Measurements from ENCODE around the gene ANKZF1.
"Not testable (repeated sequence)": the region's sequence is repeated elsewhere in the genome, so short reads cannot be mapped to it uniquely, and the experiment has no call there.

Gene ANKZF1

DNA sequence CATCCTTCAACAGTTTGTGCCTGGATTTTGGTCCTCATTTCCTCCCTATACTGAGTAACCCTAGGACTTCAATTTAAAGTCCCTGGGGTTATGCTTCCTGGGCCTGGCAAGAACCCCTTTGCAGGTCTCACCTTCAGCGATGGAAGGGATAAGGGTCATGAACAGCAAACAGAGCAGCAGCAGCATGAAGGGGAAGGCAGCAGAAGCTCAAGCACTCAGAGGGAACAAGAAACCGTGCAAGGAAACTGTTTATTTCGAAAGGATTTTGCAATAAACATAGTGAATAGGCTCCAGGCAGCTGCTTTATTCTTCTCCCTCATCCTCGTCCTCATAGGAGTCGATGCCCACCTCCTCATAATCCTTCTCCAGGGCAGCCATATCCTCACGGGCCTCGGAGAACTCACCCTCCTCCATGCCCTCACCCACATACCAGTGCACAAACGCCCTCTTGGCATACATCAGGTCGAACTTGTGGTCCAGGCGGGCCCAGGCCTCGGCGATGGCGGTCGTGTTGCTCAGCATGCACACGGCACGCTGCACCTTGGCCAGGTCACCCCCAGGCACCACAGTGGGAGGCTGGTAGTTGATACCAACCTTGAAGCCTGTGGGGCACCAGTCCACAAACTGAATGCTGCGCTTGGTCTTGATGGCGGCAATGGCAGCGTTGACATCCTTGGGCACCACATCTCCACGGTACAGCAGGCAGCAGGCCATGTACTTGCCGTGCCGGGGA lies 20.6 kb downstream of the ANKZF1 start:
- Histone ChIP-seq H3K4me3 (ENCODE audit: low read length) (no peak overlapping the region), H3K4me1 (ENCODE audit: insufficient read depth, low read length) (peaks cover 13% of the 10 kb centered on the region; the same call in 1 of the 2 replicates), H3K27me3 (ENCODE audit: insufficient read depth, low read length) (peaks cover 42% of the 10 kb centered on the region), H3K36me3 (ENCODE audit: insufficient read depth, low read length) (peaks cover 21% of the 10 kb centered on the region; the same call in 1 of the 2 replicates), H3K27ac (ENCODE audit: low read depth, low read length) (no peak overlapping the region), H3K9ac (ENCODE audit: low read depth, low read length) (no peak overlapping the region), H3K9me3 (ENCODE audit: insufficient read depth, low read depth, low read length) (no peaks in the 10 kb centered on the region)
- 93% methylated on average over 22 of the region's 22 CpGs for WGBS

DNA sequence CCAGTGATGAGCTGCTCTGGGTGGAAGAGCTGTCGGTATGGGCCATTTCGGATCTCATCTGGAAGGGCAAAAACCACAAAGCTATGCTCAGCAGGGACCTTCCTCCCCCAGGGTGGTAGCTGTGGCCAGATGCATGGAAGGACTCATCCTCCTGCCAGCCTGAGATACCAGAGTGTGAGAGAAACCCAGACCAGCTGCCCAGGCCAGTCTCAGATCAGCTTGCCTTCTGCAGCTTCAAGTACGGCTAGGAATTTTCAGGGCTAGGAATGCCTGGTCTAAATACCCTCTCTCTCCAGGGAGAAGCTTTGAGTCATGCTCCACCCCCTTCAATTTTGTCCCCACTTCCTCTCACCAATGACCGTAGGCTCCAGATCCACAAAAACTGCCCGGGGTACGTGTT lies 22.1 kb downstream of the ANKZF1 start:
- H3K9ac ChIP-seq (ENCODE audit: low read depth, low read length) = no peak overlapping the region
- H3K4me3 ChIP-seq (ENCODE audit: low read length) = no peak overlapping the region
- 76% methylated on average over 6 of the region's 6 CpGs for WGBS
- H3K27me3 ChIP-seq (ENCODE audit: insufficient read depth, low read length) = peaks cover 56% of the 10 kb centered on the region
- peaks cover 21% of the 10 kb centered on the region; the same call in 1 of the 2 replicates for H3K36me3 ChIP-seq (ENCODE audit: insufficient read depth, low read length)
- H3K27ac ChIP-seq (ENCODE audit: low read depth, low read length) = no peak overlapping the region
- peaks cover 9% of the 10 kb centered on the region; the same call in 1 of the 2 replicates for H3K4me1 ChIP-seq (ENCODE audit: insufficient read depth, low read length)
- H3K9me3 ChIP-seq (ENCODE audit: insufficient read depth, low read depth, low read length) = no peaks in the 10 kb centered on the region

DNA sequence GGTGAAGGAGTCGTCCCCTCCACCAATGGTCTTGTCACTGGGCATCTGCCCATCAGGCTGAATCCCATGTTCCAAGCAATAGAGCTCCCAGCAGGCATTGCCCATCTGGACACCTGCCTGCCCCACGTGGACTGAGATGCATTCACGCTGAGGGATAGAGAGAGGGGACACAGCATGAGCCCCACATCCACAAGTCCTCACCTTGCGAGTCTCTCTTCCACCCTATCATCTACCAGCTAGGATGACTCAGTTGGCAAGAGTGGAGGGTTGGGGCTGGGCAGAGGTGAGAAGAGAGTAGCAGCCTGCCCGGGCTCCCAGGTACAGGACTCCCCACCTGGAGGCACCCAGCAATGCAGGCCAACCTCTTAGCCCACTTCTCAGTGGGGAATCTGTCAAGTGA lies 22.5 kb downstream of the ANKZF1 start:
- peaks cover 21% of the 10 kb centered on the region; the same call in 1 of the 2 replicates for H3K36me3 ChIP-seq (ENCODE audit: insufficient read depth, low read length)
- 55% methylated on average over 4 of the region's 5 CpGs for WGBS
- H3K9me3 ChIP-seq (ENCODE audit: insufficient read depth, low read depth, low read length) = no peaks in the 10 kb centered on the region
- no peak overlapping the region for H3K9ac ChIP-seq (ENCODE audit: low read depth, low read length)
- H3K27me3 ChIP-seq (ENCODE audit: insufficient read depth, low read length) = peaks cover 59% of the 10 kb centered on the region
- H3K27ac ChIP-seq (ENCODE audit: low read depth, low read length) = no peak overlapping the region
- H3K4me3 ChIP-seq (ENCODE audit: low read length) = peak overlapping the region; percentile 56
- H3K4me1 ChIP-seq (ENCODE audit: insufficient read depth, low read length) = peaks cover 9% of the 10 kb centered on the region; the same call in 1 of the 2 replicates

DNA sequence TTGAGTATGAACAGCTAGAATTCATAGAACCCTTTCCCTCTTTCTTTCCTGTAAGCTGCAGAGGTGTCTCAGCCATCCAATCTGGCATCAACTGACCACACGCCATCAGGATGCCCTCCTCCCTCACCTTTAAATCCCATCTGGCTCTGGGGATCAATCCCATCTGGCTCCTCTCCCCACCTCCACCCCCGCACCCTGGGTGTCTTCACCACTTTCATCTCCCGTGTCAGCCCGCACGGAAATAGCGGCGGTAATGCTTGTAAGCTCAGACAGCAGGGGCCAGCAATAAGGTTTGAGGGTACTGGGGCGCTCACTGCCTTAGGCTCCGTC lies 22.9 kb downstream of the ANKZF1 start:
- H3K4me1 ChIP-seq (ENCODE audit: insufficient read depth, low read length) = peaks cover 9% of the 10 kb centered on the region; the same call in 1 of the 2 replicates
- 12% methylated on average over 9 of the region's 9 CpGs for WGBS

DNA sequence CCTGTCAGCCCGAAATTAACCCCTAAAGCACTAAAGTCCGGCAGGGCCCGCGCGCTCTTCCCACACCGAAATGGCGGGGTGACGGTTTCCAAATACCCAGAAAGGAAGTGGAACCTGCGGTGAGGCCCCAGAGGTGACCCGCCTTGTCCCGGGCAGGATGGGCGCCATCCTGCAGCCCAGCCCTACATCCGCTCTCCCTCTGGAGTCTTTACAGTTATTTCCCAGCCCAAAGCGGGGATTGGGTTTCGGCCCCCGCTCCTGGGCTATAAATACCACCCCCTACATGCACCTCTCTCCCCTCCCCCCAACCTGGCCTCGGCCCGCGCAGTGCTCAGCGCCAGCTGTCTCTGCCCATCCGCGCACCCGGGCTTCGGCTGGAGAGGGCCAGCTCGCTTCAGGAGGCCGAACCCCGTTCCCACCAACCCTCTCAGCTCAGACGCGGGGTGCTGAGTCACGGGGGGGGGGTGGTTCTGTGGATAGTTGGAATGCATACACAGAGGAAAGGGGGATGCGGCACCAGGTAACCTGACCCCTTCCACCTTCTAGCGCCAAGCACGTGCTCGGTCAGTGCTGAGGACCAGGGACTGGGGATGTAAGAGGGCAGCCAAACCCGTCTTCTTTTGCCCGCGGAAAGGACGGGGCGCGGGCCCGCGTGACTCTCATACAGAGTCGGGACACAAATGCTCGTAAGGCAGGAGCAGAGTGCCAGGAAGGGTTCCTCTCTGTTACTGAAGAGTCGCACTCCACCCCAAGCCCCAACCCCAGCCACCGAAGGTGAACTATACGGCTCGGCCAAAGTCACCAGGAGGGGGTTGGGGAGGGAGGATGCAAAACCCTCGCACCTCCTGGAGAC lies 23.5 kb downstream of the ANKZF1 start, which contains the start of gene TUBA4B:
TUBA4B (plus strand) TSS at position 344 of the 853 bp plus-strand sequence; CDS start at position 509, 165 bp downstream.
- Histone ChIP-seq H3K9ac (ENCODE audit: low read depth, low read length) (peak within 1 kb of the TSS; percentile 45), H3K4me1 (ENCODE audit: insufficient read depth, low read length) (peaks cover 9% of the 10 kb centered on the region; the same call in 1 of the 2 replicates), H3K9me3 (ENCODE audit: insufficient read depth, low read depth, low read length) (no peaks in the 10 kb centered on the region), H3K36me3 (ENCODE audit: insufficient read depth, low read length) (peaks cover 14% of the 10 kb centered on the region; the same call in 1 of the 2 replicates), H3K4me3 (ENCODE audit: low read length) (peak within 1 kb of the TSS; percentile 56), H3K27ac (ENCODE audit: low read depth, low read length) (no peak within 1 kb of the TSS), H3K27me3 (ENCODE audit: insufficient read depth, low read length) (peaks cover 59% of the 10 kb centered on the region)
- WGBS = 2% methylated on average over 46 of the region's 49 CpGs

More for the DNA sequence above, 22.9 kb downstream of the ANKZF1 start:
- Histone ChIP-seq H3K27me3 (ENCODE audit: insufficient read depth, low read length) (peaks cover 59% of the 10 kb centered on the region), H3K9me3 (ENCODE audit: insufficient read depth, low read depth, low read length) (no peaks in the 10 kb centered on the region), H3K9ac (ENCODE audit: low read depth, low read length) (peak overlapping the region; percentile 45; the same call in 1 of the 2 replicates), H3K36me3 (ENCODE audit: insufficient read depth, low read length) (peaks cover 19% of the 10 kb centered on the region; the same call in 1 of the 2 replicates), H3K4me3 (ENCODE audit: low read length) (peak overlapping the region; percentile 56), H3K27ac (ENCODE audit: low read depth, low read length) (no peak overlapping the region)

DNA sequence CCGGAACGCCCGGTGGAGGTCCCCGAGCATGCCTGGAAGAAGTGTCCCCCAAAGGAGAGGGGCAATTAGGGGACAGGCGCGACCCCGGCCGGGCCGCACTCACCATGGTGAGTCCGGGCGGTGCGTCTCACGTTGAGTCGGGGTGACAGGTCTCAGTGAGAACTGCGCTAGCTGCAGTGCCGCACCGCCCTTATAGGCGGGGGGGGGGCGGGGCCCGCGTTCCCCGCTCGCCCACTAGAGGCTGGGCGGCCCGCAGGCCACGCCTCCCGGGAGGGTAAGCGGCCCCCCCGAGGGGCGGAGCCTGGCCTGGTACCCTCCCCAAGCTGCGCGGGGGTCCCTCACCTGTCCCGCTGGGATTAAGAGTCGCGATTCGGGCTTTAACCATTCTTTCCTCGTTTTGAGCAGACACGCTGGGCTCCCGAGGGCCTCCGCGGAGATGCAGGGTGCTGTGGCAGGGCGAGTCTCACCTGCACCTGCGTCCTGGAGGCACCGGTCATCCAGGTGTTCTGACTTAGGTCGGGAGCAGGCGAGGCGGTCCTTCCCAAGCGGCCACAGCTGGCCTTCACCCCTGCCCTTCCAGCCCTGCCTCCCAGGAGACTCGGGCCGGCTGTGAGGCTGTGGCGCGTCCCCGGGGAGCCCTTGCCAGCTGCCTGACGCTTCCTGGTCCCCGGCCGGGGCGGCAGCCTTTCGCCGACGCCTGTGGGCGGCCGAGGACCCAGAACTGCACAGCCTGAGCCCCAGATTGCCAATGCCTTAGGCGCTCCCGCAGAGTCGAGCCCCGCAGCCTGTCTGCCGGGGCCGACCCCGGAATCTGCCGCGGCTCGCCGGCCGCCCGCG lies 24.4 kb downstream of the ANKZF1 start, which contains the start of gene TUBA4A:
TUBA4A (minus strand) TSS at position 166 of the 837 bp plus-strand sequence; CDS start at position 106, 60 bp downstream.
- Histone ChIP-seq H3K9me3 (ENCODE audit: insufficient read depth, low read depth, low read length) (no peaks in the 10 kb centered on the region), H3K36me3 (ENCODE audit: insufficient read depth, low read length) (peaks cover 11% of the 10 kb centered on the region; the same call in 1 of the 2 replicates), H3K27ac (ENCODE audit: low read depth, low read length) (no peak within 1 kb of the TSS), H3K4me1 (ENCODE audit: insufficient read depth, low read length) (peaks cover 9% of the 10 kb centered on the region; the same call in 1 of the 2 replicates), H3K9ac (ENCODE audit: low read depth, low read length) (peak within 1 kb of the TSS; percentile 45), H3K27me3 (ENCODE audit: insufficient read depth, low read length) (peaks cover 59% of the 10 kb centered on the region), H3K4me3 (ENCODE audit: low read length) (peak within 1 kb of the TSS; percentile 56)
- WGBS = 1% methylated on average over 76 of the region's 76 CpGs

DNA sequence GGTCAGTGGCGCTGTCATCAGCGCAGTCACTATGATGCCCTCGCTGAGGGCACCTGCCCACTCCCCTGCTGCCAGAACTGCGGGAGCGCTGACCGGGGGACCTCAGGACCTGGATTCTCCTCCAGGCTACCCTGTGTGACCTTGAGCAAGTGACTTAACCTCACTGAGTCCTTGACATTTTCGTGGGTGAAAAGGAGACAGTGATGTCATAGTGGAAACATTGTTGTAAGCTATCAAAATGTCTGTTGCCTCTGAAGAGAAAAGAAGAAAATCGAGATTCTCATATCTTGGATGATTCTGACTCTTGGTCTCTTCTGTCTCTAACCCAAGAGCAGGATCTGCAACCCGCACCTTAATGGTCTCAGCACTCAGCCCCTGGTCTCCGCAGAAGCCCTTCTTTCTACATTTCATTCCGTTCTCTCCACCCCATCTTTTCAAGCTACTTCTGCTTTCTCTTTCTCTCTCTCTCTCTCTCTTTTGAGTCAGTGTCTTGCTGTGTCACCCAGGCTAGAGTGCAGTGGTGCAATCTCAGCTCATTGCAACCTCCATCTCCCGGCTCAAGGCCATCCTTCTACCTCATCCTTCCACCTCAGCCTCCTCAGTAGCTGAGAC lies 25.1 kb downstream of the ANKZF1 start:
- peaks cover 9% of the 10 kb centered on the region; the same call in 1 of the 2 replicates for H3K4me1 ChIP-seq (ENCODE audit: insufficient read depth, low read length)
- H3K9me3 ChIP-seq (ENCODE audit: insufficient read depth, low read depth, low read length) = no peaks in the 10 kb centered on the region
- H3K36me3 ChIP-seq (ENCODE audit: insufficient read depth, low read length) = peaks cover 10% of the 10 kb centered on the region; the same call in 1 of the 2 replicates
- peaks cover 64% of the 10 kb centered on the region for H3K27me3 ChIP-seq (ENCODE audit: insufficient read depth, low read length)
- H3K9ac ChIP-seq (ENCODE audit: low read depth, low read length) = no peak overlapping the region
- peak overlapping the region; percentile 56 for H3K4me3 ChIP-seq (ENCODE audit: low read length)
- 30% methylated on average over 12 of the region's 12 CpGs for WGBS
- no peak overlapping the region for H3K27ac ChIP-seq (ENCODE audit: low read depth, low read length)

DNA sequence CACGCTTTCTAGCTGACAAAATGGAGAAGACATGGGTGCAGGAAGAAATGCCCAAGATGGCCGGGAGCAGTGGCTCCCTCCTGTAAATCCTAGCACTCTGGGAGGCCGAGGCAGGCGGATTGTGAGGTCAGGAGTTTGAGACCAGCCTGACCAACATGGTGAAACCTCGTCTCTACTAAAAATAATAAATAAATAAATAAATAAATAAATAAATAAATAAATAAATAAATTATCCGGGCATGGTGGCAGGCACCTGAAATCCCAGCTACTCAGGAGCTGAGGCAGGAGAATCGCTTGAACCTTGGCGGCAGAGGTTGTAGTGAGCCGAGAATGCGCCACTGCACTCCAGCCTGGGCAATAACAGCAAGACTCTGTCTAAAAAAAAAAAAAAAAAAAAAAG lies 29.3 kb downstream of the ANKZF1 start:
- not testable (repeated sequence) for H3K27ac ChIP-seq (ENCODE audit: low read depth, low read length); H3K9ac ChIP-seq (ENCODE audit: low read depth, low read length); H3K4me1 ChIP-seq (ENCODE audit: insufficient read depth, low read length); H3K4me3 ChIP-seq (ENCODE audit: low read length); H3K36me3 ChIP-seq (ENCODE audit: insufficient read depth, low read length); H3K9me3 ChIP-seq (ENCODE audit: insufficient read depth, low read depth, low read length)
- 86% methylated on average over 9 of the region's 10 CpGs for WGBS
- peaks cover 54% of the 10 kb centered on the region for H3K27me3 ChIP-seq (ENCODE audit: insufficient read depth, low read length)

DNA sequence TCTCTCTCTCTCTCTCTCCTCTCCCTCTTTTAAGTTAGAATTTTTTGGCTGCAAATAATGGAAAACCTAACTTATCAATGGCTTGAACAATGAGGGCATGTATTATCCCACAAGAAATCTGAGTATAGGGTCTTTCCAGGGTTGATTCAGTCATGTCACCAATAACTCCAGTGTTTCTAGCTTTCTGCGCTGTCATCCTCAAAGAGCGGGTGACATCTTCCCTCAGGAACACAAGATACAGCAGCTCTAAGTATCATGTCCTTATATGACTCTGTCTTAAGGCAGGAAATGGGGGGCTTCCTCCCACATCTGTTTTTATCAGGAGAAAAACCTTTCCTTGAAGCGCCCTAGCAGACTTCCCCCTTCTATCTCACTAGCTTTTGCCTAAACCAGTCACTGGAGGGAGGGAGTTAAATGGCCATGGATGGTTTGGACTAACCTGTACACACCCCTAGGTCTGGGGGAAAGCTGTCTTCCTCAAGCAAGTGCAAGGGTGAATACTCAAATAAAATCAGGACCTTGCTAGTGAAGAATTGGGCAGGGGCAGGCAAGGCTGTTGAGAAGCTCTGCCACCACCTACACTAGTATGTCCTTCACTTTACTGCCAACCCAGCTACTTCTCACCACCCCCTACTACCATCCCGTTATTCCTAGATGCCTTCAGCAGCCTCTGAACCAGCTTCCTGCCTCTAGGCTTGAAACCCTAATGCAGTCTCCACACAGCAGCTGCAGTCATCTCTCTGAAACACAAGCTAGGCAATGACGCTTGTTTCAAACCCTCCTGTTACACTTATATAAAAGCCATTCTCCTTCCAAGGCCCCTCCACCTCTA lies 31.6 kb downstream of the ANKZF1 start:
- Histone ChIP-seq H3K9me3 (ENCODE audit: insufficient read depth, low read depth, low read length) (no peaks in the 10 kb centered on the region), H3K4me3 (ENCODE audit: low read length) (no peak overlapping the region), H3K27me3 (ENCODE audit: insufficient read depth, low read length) (peaks cover 31% of the 10 kb centered on the region), H3K9ac (ENCODE audit: low read depth, low read length) (no peak overlapping the region), H3K4me1 (ENCODE audit: insufficient read depth, low read length) (no peaks in the 10 kb centered on the region), H3K36me3 (ENCODE audit: insufficient read depth, low read length) (no peaks in the 10 kb centered on the region), H3K27ac (ENCODE audit: low read depth, low read length) (no peak overlapping the region)
- 86% methylated on average over 4 of the region's 5 CpGs for WGBS
